PC-9 (cell line): ENCODE data around the gene CARD11. TPM values are rescaled to one million over a fixed set of nuclear protein-coding genes. Genes with fewer than 3 reads are reported as not detected.

ENCODE experiments used
- BruUV-seq: library from RNA; stranded (reverse); fragments of 400-500 nt; replicated peaks from 2 replicates; lab custom pipeline; 2021; lab: Mats Ljungman, UMichigan
- CTCF ChIA-PET: fragments of 300-600 bp; sonication (Branson Sonifier 250); formaldehyde crosslinking; loops from one replicate; lab custom pipeline; 2022; ENCODE audit warnings: antibody characterized with exemption; lab: Charles Lee
- POLR2A ChIA-PET: fragments of 300-600 bp; sonication (Branson Sonifier 250); formaldehyde crosslinking; loops from one replicate; lab custom pipeline; 2022; ENCODE audit warnings: antibody characterized with exemption; ENCODE audit not compliant: unreplicated experiment; lab: Charles Lee
- DNase-seq, 2 experiments: peaks; one replicate each; pipeline versions ENCODE4 v3.0.0 to v3.0.0-alpha.2; 2015 to 2022; ENCODE audit warnings: mixed read lengths in 1 of 2
- H2AFZ ChIP-seq: fragments of 200-600 bp; sonication (generic); 2 replicates; pipeline ENCODE4 v1.8.1; 2017; ENCODE audit warnings: antibody characterized with exemption
- H3F3A ChIP-seq: fragments of 200-600 bp; sonication (generic); 2 replicates; pipeline ENCODE4 v1.8.1; 2017; ENCODE audit warnings: antibody characterized with exemption, mild to moderate bottlenecking, low read depth; ENCODE audit not compliant: insufficient read depth
- H3K27ac ChIP-seq: fragments of 200-600 bp; sonication (generic); 2 replicates; pipeline ENCODE4 v1.6.1; 2016; ENCODE audit warnings: mixed run types
- H3K27me3 ChIP-seq: fragments of 200-600 bp; sonication (generic); 2 replicates; pipeline ENCODE4 v1.6.1; 2016; ENCODE audit warnings: low read depth, mixed run types; ENCODE audit not compliant: insufficient read depth
- H3K36me3 ChIP-seq: fragments of 200-600 bp; sonication (generic); 2 replicates; pipeline ENCODE4 v1.6.1; 2016; ENCODE audit warnings: low read depth, mixed run types
- H3K4me1 ChIP-seq: fragments of 200-600 bp; sonication (generic); replicated peaks from 2 replicates; pipeline ENCODE4 v1.6.1; 2016; ENCODE audit warnings: mixed run types; ENCODE audit not compliant: insufficient read depth
- H3K4me2 ChIP-seq: fragments of 200-600 bp; sonication (generic); 2 replicates; pipeline ENCODE4 v1.6.1; 2017; ENCODE audit warnings: mixed run types
- H3K4me3 ChIP-seq: fragments of 200-600 bp; sonication (generic); 2 replicates; pipeline ENCODE4 v1.6.1; 2016; ENCODE audit warnings: mixed run types
- H3K79me2 ChIP-seq: fragments of 200-600 bp; sonication (generic); 2 replicates; pipeline ENCODE4 v1.6.1; 2017; ENCODE audit warnings: low read depth, mixed run types
- H3K9me2 ChIP-seq: fragments of 200-600 bp; sonication (generic); 2 replicates; pipeline ENCODE4 v1.8.1; 2017; ENCODE audit warnings: mild to moderate bottlenecking; ENCODE audit not compliant: insufficient read depth
- H3K9me3 ChIP-seq: fragments of 200-600 bp; sonication (generic); 2 replicates; pipeline ENCODE4 v1.8.1; 2016; ENCODE audit warnings: low read depth; ENCODE audit not compliant: insufficient read depth
- H4K20me1 ChIP-seq: fragments of 200-600 bp; sonication (generic); 2 replicates; pipeline ENCODE4 v1.8.1; 2017; ENCODE audit not compliant: insufficient read depth
- EZH2 ChIP-seq: fragments of 200-600 bp; sonication (generic); IDR thresholded peaks from 2 replicates; pipeline ENCODE4 v1.8.0; 2017; ENCODE audit warnings: antibody characterized with exemption, low read depth
- intact Hi-C: fragments of 100-400 bp; cut with micrococcal nuclease; formaldehyde crosslinking; loops from one replicate; pipeline ENCODE4 v1.10.0; 2022; ENCODE audit not compliant: unreplicated experiment
- total RNA-seq: library from RNA; stranded (reverse); gene quantifications from 2 replicates; pipeline ENCODE4 v1.2.3, GENCODE V29; 2021
- TF ChIP-seq, protein P1 (sequence below): fragments of 200-600 bp; sonication (generic); conservative IDR thresholded peaks from 2 replicates; pipeline ENCODE4 v1.6.1; 2017; ENCODE audit warnings: mixed run types, antibody characterized with exemption, mild to moderate bottlenecking, moderate library complexity

Gene CARD11
- total RNA-seq, 1 experiment from 2014 or later: 62.6 TPM

DNA sequence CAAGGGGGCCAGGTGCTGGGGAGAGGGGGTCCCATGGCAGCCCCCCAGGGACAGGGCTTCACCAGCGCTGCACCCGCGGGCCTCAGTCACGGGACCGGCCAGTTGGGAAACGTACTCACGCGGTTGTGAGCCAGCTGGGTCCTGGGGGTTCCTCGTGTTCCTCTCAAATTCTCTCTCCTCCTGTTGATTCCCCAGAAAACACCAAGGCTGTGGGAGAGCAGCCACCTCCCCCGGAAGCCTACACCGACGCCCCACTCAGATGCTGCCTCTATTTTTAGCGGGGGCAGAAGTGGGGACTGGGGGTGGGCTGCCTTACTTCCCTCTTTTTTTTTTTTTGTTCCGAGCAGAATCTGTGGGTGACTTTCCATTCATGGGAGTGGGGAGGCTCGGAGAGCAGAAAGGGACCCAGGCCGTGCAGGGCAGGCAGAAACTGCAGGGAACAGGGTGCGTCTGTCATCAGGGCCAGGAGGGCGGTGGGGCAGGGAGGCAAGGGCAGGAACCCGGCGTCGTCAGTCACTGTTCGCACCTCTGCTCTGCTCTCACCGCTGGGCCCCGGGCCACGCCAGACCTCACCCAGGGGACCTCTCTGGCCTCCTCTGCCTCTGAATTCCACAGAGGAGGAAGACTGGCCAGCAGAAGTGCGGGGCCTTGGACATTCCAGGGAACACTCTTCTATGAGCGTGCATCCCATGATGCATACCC lies 63.1 kb downstream of the CARD11 start:
- no peak for DNase-seq
- no peak overlapping the region for H3K4me2 ChIP-seq
- no peaks in the 10 kb centered on the region; the same call in 1 of the 2 replicates for H3F3A ChIP-seq

GRCh38 chr7:2979951-2980350 lies 63.7 kb downstream of the CARD11 start:
- POLR2A ChIA-PET: no interaction called here
- intact Hi-C loops: no loop called here
- Histone ChIP-seq H3K9me3 (no peaks in the 10 kb centered on the region), H3K27me3 (no peaks in the 10 kb centered on the region), H3K36me3 (no peaks in the 10 kb centered on the region; the same call in 1 of the 2 replicates), H3K4me3 (no peak overlapping the region), H3F3A (no peaks in the 10 kb centered on the region; the same call in 1 of the 2 replicates), H3K9me2 (no peaks in the 10 kb centered on the region), H3K27ac (no peak overlapping the region), H4K20me1 (no peaks in the 10 kb centered on the region; the same call in 1 of the 2 replicates), H3K4me1 (no peaks in the 10 kb centered on the region), H3K79me2 (0 out of 2 replicates have a peak, but pooled peaks cover 4% of the 10 kb centered on the region), H3K4me2 (no peak overlapping the region), H2AFZ (no peak overlapping the region)
- TF ChIP-seq, protein P1, sequence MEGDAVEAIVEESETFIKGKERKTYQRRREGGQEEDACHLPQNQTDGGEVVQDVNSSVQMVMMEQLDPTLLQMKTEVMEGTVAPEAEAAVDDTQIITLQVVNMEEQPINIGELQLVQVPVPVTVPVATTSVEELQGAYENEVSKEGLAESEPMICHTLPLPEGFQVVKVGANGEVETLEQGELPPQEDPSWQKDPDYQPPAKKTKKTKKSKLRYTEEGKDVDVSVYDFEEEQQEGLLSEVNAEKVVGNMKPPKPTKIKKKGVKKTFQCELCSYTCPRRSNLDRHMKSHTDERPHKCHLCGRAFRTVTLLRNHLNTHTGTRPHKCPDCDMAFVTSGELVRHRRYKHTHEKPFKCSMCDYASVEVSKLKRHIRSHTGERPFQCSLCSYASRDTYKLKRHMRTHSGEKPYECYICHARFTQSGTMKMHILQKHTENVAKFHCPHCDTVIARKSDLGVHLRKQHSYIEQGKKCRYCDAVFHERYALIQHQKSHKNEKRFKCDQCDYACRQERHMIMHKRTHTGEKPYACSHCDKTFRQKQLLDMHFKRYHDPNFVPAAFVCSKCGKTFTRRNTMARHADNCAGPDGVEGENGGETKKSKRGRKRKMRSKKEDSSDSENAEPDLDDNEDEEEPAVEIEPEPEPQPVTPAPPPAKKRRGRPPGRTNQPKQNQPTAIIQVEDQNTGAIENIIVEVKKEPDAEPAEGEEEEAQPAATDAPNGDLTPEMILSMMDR: no peak
- TF ChIP-seq EZH2: no peak
- CTCF ChIA-PET: no interaction called here
- no TSS peak for BruUV-seq
- DNase-seq: no peak

More for the DNA sequence above, 63.1 kb downstream of the CARD11 start:
- no peaks in the 10 kb centered on the region for H3K4me1 ChIP-seq
- intact Hi-C loops: no loop called here
- H3K27ac ChIP-seq: no peak overlapping the region
- H3K4me3 ChIP-seq: no peak overlapping the region
- H3K9me2 ChIP-seq: no peaks in the 10 kb centered on the region
- no peaks in the 10 kb centered on the region; the same call in 1 of the 2 replicates for H3K36me3 ChIP-seq
- no peaks in the 10 kb centered on the region; the same call in none of the 2 replicates for H4K20me1 ChIP-seq
- 0 out of 2 replicates have a peak, but pooled peaks cover 4% of the 10 kb centered on the region for H3K79me2 ChIP-seq
- CTCF ChIA-PET: no interaction called here
- H3K9me3 ChIP-seq: no peaks in the 10 kb centered on the region
- TF ChIP-seq EZH2: no peak
- TF ChIP-seq, protein P1: no peak
- H2AFZ ChIP-seq: no peak overlapping the region
- POLR2A ChIA-PET: no interaction called here
- no peaks in the 10 kb centered on the region for H3K27me3 ChIP-seq
- no TSS peak for BruUV-seq

DNA sequence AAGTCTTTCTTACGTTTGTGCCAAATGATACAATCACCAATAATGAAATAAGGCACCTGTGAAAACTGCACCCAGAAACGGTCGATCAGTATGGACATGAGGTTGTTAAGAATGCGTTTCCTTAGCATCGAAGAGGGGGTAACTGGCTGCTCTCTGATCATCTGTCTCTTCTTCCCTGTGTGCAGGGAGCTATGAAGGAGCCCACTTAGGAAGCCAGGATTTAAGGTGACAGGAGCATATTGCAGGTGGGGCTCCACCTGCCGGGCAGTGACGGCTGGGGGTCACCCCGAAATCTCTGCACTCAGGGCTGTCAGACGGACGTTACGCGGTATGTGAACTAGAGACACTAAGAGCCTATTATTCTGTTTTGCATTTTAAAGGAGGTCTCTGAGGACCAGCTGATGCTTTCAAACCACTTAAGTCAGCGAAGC lies 64.5 kb downstream of the CARD11 start:
- intact Hi-C loops: no loop called here
- TF ChIP-seq EZH2: no peak
- TF ChIP-seq, protein P1: no peak
- Histone ChIP-seq H4K20me1 (no peaks in the 10 kb centered on the region; the same call in none of the 2 replicates), H3K4me2 (no peak overlapping the region), H3F3A (no peaks in the 10 kb centered on the region; the same call in 1 of the 2 replicates), H3K27ac (no peak overlapping the region), H3K79me2 (0 out of 2 replicates have a peak, but pooled peaks cover 4% of the 10 kb centered on the region), H2AFZ (no peak overlapping the region), H3K4me3 (no peak overlapping the region), H3K9me2 (no peaks in the 10 kb centered on the region), H3K4me1 (no peaks in the 10 kb centered on the region), H3K36me3 (no peaks in the 10 kb centered on the region; the same call in 1 of the 2 replicates), H3K9me3 (no peaks in the 10 kb centered on the region), H3K27me3 (no peaks in the 10 kb centered on the region)
- DNase-seq: no peak
- CTCF ChIA-PET: no interaction called here
- BruUV-seq: no TSS peak
- POLR2A ChIA-PET: no interaction called here
